Activated CD8-positive, alpha-beta memory T cell treated with anti-CD3 and anti-CD28 coated beads for 24 hours (primary cell): ENCODE data around the gene ACO2.

ENCODE experiments used
- DNase-seq: peaks from one replicate; pipeline ENCODE4 v3.0.0-alpha.2; 2020

ACO2 gene

DNA sequence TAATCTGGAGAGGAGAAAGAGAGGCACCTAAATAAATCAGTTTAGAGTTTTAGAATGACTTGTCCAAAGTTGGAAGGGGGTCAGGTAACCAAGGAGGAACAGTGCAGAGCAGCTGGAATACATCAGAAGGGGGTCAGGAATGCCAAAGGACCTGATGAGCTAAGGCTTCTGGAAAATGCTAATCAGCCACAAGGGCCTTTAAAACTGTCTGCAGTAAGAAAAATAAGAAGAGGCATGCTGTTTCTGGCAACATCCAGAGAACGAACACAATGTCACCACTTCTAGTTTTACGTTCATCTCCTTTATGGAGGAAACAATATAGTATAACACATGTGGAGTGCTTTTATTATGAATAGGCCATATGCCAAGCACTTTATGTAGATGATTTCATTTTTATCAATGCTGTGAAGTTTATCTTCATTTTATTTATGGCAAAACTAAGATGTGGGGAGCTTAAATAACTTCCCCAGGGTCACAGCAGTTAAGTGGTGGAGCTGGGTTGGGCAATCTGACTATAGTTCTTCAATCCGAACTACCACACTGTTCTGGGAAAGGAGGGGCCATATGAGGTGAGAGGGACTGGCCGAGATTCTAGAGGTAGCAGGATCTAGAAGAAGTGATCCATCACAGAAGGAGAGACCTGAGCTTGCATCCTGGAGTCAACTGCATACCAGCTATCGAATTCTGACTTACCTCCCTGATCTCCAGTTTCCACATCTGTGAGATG, 22.6 kb downstream of the ACO2 start:
- DNase-seq, result no peak

DNA sequence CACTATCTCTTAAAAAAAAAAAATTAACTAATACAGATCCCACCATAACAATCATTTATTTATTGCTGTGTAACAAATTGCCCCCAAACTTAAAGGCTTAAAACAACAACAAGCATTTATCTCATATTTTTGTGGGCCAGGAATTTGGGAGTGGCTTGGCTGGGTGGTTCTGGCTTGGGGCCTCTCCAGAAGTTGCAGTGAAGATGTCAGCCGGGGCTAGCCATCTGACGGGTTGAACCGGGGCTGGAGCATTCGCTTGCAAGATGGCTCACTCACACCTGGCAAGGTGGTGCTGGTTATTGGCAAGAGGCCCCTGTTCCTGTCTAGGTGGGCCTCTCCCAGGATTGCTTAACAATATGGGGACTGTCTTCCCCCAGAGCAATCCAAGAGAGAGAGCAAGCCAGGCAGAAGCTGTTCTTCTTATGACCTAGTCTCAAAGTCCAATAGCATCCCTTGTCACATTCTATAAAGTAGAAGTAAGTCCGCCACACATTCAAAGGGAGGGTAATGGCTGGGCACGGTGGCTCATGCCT, 29.5 kb downstream of the ACO2 start:
- DNase-seq, result no peak

DNA sequence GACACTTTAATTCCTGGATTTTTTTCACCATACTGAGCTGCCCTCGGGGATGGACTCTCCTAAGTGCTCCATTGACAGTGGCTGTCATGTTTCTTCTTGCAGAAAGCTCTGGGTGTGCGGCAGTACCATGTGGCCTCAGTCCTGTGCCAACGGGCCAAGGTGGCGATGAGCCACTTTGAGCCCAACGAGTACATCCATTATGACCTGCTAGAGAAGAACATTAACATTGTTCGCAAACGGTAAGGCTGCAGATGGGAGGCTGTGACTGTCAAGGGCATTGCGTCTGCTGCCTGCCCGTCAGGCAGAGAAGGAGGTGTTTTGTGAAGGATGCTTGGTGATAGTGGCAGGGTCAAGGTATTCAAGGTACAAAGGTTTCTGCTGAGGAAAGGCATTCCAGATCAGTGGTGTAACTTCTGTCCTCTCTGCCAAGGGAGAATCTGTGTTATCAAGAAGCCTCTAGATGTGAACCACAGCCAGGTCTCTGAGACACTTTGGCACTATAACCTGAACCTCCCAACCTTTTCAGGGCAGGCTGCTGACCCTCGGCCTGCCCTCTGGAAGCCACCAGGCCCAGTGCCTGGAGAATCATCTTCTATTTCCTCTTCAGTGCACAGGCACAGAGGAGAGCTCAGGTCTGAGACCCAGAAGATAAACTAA, 30.8 kb downstream of the ACO2 start:
- no peak for DNase-seq

DNA sequence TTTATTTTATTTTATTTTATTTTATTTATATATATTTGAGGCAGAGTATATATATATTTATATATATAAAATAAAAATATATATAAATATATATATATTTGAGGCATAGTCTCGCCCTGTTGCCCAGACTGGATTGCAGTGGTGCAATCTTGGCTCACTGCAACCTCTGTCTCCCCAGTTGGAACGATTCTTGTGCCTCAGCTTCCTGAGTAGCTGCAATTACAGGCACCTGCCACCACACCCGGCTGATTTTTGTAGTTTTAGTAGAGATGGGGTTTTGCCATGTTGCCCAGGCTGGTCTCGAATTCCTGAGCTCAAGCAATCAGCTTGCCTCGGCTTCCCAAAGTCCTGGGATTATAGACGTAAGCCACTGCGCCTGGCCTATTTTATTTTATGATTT, 31.4 kb downstream of the ACO2 start:
- DNase-seq, result no peak

DNA sequence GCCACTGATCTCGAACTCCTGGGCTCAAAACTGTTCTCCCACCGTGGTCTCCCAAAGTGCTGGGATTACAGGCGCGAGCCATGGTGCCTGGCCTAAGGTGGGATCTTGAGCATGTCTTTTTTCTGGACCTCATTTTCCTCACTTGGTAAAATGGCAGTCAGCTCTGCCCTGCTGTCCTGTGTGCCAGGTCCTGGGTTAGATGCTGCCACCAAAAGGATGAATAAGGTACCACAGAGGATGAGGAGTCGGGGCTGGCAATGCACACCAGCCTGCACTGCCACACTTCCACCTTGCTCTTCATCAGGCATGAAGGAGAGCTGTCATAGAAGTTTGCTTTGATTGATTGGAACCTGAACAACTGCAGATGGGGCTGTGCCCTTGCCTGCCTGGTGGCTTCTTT, 32.3 kb downstream of the ACO2 start:
- DNase-seq, result no peak

DNA sequence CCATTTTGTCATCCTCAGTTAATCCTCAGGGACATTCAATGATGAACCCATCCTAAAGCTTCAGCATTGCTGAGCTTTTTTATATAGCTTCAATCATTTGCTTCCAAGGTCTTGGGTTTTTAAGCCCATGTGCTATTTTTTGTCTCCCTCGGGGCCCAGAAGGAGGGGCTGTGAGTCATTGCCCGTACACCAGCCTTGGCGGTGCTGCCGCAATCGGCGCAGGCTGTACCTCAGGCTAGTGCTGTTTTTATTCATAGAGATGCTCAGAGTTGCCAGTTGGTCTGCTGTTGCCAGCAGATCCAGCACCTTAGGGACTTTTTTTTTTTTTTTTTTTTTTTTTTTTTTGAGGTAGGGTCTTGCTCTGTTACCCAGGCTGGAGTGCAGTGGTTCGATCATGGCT, 35.5 kb downstream of the ACO2 start:
- DNase-seq, result no peak

DNA sequence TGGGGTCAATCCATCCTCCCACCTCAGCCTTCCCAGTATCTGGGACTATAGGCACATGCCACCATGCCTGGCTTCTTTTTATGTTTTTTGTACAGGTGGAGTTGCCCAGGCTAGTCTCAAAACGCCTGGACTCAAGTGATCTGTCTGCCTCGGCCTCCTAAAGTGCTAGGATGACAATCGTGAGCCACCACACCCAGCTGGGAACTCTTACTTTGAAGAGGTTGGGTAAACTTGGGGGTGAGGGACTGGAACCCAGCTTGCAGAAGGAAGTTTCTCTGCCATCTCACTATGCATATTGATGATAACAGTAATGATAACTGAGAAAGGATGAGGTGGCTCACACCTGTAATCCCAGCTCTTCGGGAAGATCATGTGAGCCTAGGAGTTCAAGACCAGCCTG, 35.9 kb downstream of the ACO2 start:
- DNase-seq, result no peak

DNA sequence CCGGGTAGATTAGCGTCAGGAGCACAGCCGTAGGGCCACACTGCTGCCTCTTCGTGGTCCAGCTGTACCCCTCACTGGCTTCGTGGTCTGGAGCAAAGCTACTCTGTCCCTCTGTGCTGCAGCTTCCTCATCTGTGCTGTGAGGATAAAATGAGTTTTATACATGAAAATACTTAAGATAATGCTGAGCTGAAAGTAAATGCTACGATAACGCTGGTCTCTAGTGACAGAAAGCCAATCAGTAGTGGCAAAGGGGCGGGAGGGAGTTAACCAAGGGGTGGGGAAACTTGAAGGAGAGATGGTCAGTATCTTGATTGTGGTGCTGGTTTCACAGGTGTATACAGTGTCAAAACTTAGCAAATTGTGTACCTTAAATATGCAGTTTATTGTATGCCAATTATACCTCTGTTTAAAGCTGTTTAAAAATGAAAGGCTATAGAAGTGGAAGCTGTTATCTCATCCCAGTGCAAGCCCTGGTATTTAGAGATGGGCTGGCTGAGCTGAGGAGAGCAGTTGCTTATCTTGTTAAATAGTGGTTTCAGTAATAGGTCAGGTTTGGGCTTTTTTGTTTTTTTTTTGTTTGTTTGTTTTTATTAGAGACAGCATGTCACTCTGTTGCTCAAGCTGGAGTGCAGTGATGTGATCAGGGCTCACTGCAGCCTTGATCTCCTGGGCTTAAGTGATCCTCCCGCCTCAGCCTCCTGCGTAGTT, 36.7 kb downstream of the ACO2 start:
- DNase-seq, result no peak

DNA sequence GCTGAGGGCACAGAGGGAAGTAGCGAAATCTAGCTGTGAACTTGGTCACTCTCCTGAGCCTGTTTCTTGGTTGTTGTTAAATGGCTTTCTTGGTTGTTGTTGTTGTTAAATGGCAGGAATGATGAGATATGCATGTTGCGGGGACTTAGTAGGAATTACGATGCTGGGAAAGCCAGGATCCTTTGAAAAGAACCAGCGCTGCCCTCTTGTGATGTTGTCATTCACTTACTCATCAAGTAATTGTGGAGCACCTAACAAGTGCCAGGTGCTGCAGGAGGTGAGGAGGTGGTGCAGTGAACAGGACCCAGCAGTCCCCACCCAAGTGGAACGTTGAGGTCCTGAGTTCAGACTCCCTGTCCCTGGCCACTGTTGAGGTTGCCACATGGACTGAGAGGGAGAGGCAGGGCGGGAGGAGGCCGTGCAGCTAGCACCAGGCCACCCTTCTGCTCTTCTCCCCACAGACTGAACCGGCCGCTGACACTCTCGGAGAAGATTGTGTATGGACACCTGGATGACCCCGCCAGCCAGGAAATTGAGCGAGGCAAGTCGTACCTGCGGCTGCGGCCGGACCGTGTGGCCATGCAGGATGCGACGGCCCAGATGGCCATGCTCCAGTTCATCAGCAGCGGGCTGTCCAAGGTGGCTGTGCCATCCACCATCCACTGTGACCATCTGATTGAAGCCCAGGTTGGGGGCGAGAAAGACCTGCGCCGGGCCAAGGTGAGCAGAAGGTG, 38.6 kb downstream of the ACO2 start:
- DNase-seq, result no peak

DNA sequence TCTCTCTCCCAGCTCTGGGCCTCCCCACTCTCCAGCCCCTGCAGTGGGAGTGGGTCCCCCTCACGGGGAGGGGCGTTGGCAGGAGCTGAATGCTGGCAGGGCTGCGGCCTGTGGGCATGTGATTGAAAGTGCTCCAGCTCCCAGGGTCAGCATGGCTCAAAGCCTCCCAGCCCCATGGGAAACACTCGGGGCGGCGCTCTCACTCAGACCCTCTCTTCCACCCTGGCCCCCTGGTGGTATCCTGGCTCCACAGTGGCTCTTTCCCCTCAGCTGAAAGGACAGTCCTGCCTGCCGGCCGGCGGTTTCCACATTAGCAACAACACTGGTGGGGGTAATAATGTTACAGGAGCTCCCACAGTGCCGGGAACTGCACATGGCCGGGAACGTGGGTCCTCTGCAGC, 39.9 kb downstream of the ACO2 start:
- no peak for DNase-seq

DNA sequence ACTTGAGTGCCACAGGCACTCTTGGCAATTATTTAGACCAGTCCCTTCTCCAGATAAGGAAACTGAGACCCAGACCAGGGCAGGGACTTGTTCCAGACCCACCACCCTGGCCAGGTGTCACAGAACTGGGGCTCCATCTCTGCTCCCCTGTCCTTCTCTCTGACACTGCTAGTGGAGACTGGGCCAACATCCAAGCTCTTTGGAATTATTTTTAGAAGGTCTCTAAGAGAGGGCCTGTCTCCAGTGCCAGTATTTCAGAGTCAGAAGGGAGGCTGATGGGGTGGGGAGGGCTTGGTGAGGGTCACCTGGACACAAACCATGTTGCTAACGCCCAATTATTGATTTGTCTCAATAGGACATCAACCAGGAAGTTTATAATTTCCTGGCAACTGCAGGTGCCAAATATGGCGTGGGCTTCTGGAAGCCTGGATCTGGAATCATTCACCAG, 42.6 kb downstream of the ACO2 start:
- DNase-seq, result no peak

DNA sequence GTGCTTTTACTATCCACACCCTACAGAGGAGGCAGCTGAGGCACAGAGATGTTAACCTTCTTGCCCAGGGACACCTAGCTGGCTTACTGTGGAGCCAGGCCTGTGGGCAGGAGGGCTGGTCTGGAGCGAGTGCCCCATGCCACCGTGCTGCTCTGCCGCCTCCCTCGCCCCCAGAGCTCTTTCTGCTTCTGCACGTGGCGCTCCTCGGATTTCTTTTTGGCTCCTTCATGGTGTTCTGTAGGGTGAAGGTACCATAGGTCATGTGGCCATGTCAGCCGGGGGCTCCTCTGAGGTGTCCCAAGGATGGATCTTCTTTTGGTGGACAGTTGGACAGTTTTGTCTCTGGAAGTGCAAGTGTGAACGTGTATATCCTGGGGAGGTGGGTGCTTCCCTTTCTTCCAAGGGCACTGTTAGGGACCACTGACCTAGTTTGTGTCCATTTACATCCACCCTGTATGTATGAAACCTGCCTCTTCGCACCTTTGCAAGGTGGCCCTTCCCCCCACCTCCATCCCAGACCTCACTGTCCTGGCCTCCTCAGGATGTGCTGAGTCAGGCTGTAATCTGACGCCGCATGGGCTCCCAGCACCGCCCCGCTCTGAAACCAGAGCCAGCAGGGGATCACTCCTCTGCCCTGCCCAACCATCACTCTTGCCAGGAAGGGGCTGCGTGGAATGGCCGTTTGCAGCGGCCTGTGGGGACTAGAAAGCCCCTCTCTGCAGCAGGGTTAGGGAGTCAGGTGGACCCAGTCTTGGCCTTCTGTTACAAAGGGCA, 43.7 kb downstream of the ACO2 start:
- DNase-seq, result no peak

DNA sequence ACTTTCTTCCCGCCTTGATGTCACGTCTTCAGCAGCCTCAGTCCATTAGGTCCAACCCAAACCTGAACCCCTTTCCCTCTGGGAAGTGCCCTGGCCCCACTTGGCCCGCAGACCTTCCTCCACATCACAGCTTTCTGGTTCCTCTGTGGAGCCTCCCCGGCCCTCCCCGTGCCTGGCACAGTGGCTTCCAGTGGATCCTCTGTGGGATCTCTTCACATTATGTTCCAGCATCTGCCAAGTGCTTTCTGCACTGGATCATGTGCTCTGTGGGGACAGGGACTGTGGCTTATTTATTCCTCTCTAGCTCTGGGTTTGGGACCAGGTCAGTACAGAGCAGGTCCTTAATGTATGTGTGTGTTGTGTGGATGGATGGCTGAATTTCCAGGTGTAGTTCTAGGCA, 44.5 kb downstream of the ACO2 start:
- no peak for DNase-seq

DNA sequence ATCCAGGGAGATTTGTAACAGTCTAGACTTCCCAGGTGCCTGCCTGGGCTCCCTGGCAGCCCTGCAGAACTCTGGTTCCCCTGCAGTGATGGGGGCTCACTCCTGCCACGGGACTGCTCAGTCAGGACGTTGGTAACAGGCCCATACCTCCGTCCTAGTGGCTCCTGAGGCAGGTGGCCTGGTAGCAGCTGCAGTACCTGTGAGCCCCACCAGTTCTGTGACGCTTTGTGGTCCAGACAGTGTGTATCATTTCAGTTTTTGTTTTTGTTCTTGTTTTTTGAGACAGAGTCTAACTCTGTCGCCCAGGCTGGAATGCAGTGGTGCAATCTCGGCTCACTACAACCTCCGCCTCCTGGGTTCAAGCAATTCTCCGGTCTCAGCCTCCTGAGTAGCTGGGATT, 47.5 kb downstream of the ACO2 start:
- no peak for DNase-seq

DNA sequence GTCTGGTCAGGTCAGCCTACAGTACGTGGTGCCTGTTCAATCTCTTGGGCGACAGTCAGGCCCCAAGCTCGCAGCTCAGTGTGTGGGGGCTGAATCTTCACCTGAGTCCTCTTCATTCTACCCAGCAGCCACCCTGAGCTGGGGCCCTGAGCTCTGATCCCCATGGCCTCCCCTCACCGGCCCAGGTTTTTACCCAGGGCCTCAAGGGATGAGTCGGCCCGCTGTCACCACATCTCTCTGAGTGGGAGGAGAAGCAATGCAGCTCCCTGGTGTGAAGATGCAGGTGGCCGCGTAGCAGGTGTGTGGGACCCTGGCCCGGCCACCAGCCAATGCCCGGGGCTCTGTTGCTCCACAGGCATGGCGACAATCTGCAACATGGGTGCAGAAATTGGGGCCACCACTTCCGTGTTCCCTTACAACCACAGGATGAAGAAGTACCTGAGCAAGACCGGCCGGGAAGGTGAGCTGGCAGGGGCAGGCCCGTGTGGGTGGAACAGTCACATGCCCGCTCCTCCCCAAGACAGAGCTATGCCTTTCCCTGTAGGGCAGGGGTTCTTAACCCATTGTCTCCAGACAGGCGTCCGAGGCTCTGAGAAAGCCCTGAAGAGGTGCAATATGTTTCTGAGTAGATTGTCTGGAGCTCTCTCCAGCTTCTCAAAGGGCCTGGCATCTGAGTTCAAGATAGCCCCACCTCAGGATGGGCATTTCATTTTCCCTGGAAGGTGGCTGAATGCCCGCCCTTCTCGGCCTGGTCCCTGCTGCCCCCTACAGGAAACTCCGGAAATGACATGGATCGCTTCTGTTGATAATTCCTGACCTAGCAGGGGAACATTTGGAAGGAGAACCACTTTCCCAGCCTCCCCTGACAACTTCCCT, 48.5 kb downstream of the ACO2 start:
- DNase-seq, result peak; percentile 73

DNA sequence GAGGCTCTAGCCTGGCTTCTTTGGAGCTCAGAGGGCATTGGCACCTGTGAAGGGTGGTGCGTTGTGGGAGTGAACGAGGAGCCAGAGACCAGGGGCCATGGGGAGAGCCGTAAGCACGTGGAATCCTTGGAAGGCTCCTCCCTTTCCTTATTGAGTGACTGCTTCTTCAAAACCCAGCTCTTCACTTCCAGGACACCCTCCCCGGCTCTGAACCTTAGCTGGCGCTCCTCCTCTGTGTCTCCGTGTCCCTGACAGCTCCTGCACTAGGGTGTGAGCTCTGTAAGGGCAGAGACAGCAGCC, 49.1 kb downstream of the ACO2 start:
- DNase-seq, result no peak

DNA sequence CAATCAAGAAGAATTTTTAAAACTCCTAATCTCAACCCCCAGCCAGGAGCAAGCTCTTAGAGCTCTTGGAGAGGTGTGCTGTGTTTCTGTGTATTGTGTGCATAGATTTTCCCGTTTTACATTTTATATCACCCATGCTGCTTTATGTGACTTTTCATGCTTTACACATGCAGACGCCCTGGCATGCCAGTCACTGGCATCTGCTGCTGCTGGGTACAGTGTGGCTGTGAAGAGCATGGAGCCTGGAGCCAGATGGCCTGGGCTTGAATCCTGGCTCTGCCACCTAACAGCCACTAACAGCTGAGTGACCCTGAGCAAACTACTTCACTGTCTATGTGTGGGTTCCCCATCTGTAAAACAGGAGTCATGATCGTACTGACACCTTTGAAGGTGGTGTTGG, 52.2 kb downstream of the ACO2 start:
- DNase-seq, result no peak

DNA sequence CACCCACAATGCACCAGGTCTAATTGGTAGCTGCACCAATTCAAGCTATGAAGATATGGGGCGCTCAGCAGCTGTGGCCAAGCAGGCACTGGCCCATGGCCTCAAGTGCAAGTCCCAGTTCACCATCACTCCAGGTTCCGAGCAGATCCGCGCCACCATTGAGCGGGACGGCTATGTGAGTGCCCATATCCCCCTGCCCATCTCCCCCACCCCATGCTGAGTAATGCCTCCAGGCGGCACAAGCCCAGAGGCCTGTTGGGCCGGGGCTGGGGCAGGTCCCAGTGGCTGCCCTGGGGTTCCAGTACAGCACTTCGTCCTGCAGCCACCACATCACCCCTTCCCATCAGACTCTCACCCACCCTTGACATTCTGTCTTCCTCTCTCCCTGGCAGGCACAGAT, 53.9 kb downstream of the ACO2 start:
- DNase-seq, result no peak

DNA sequence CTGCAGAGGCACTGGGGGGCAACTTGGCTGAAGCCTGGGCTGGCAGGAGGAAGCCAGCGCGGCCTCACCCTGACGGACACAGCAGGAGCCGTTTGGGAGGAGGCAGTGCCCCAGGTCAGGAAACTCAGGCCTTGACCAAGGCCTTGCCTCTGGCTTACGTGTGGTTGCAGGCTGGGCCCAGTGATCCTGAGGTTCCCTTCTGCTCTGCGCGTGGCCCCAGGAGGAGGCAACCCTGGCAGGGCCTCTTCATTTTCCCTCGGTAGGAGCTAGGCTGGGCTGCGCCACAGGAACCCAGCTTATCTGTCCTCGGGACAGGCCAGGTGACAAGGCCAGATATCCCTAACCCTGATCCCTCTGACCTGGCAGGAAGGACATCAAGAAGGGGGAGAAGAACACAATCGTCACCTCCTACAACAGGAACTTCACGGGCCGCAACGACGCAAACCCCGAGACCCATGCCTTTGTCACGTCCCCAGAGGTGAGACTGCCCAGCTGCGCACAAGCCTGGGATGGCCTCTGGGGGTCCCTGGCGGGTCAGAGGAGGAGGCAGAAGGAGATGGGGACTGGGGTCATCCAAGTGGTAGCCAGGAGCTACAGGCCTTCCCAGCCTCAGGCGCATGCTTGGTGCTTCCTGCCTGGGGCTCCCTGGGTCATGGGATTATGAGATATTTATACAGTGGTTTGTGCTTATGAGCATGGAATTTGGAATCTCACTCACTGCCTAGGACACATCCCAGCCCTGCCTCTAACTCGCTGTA, 54.7 kb downstream of the ACO2 start:
- DNase-seq, result no peak

DNA sequence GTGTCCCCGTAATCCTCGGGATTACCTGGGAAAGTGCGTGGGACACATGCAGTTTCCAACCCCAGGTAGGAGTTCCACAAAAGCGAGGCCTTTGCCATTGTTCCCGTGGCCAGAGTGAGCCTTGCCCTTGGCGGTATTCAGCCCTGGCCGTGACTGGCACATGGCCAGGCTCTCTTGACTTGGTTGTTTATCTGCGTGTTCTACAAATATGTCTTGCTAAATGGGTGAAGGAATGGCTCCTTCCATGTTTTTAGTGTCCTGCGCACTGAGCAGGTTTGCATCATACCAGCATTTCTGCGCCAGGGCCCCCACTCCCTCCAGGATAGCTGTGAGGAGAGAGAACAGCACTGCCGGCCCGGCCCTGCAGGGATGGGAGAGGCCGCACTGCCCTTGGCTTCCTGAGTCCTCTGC, 55.3 kb downstream of the ACO2 start:
- DNase-seq, result no peak
